CD4-positive, alpha-beta T cell (primary cell): ENCODE data around the gene GARIN5A. TPM values are rescaled to one million over a fixed set of nuclear protein-coding genes. Genes with fewer than 3 reads are reported as not detected.
A peak's percentile ranks its signal among the peaks of the same experiment; 100 is the strongest.

Experiments used
- ATAC-seq: fragments of 200-7000 bp; cut with Tn5 transposase; one replicate; pipeline ENCODE4 v1.10.0; 2022; ENCODE audit warnings: mild to moderate bottlenecking; ENCODE audit not compliant: poor library complexity
- CTCF ChIA-PET: fragments of 350-600 bp; sonication (Branson Sonifier 250); formaldehyde crosslinking; loops from one replicate; lab custom pipeline; 2021; ENCODE audit warnings: antibody characterized with exemption, inconsistent platforms; lab: Charles Lee
- POLR2A ChIA-PET: fragments of 350-600 bp; sonication (Branson Sonifier 250); formaldehyde crosslinking; loops from one replicate; lab custom pipeline; 2021; ENCODE audit warnings: antibody characterized with exemption, inconsistent platforms; lab: Charles Lee
- DNase-seq, 14 experiments: peaks; one replicate each; pipeline ENCODE4 v3.0.0-alpha.2; 2013 to 2020; ENCODE audit warnings: mixed read lengths in 2 of 14
- H3K27ac ChIP-seq, 2 donors: one replicate each; pipeline versions ENCODE4 v1.5.1 to v1.7.0; 2013; ENCODE audit warnings: low read length in 2 of 2, low read depth in 1 of 2, mild to moderate bottlenecking in 1 of 2
- H3K27me3 ChIP-seq, 2 experiments: 1 replicate in 1 of 2; 2 replicates in 1 of 2; pipeline versions ENCODE4 v1.6.1 to v1.7.0; 2013; ENCODE audit warnings: low read length in 2 of 2, control low read depth in 1 of 2, mild to moderate bottlenecking in 1 of 2, moderate library complexity in 1 of 2; ENCODE audit not compliant: insufficient read depth in 2 of 2, control insufficient read depth in 1 of 2
- H3K36me3 ChIP-seq: one replicate; pipeline ENCODE4 v1.6.1; 2013; ENCODE audit warnings: low read length, control low read depth; ENCODE audit not compliant: insufficient read depth
- H3K4me1 ChIP-seq: one replicate; pipeline ENCODE4 v1.6.1; 2013; ENCODE audit warnings: low read length, control low read depth; ENCODE audit not compliant: insufficient read depth
- H3K4me3 ChIP-seq: one replicate; pipeline ENCODE4 v1.5.1; 2013; ENCODE audit warnings: mild to moderate bottlenecking, low read length, moderate library complexity
- H3K9me3 ChIP-seq, 2 experiments: 1 replicate in 1 of 2; 2 replicates in 1 of 2; pipeline versions ENCODE4 v1.6.1 to v1.7.0; 2013; ENCODE audit warnings: low read length in 2 of 2, mild to moderate bottlenecking in 2 of 2, control low read depth in 1 of 2, moderate library complexity in 1 of 2; ENCODE audit not compliant: control insufficient read depth in 1 of 2, insufficient read depth in 1 of 2
- H3K27ac Mint-ChIP-seq: one replicate; pipeline ENCODE4 v1.8.0; 2020; ENCODE audit warnings: mixed read lengths
- H3K27me3 Mint-ChIP-seq: one replicate; pipeline ENCODE4 v1.8.0; 2021; ENCODE audit warnings: mixed read lengths
- H3K36me3 Mint-ChIP-seq: one replicate; pipeline ENCODE4 v1.8.0; 2021; ENCODE audit warnings: low read depth, mixed read lengths
- H3K4me1 Mint-ChIP-seq: one replicate; pipeline ENCODE4 v1.8.0; 2021; ENCODE audit warnings: low read depth, mixed read lengths
- H3K4me3 Mint-ChIP-seq: one replicate; pipeline ENCODE4 v1.8.0; 2020; ENCODE audit warnings: mild to moderate bottlenecking, mixed read lengths
- H3K9me3 Mint-ChIP-seq: one replicate; pipeline ENCODE4 v1.8.0; 2020; ENCODE audit warnings: mixed read lengths
- intact Hi-C, 2 experiments: fragments of 100-400 bp; cut with DNase I in 1 of 2; cut with micrococcal nuclease in 1 of 2; formaldehyde crosslinking; loops; one replicate each; pipeline versions ENCODE4 v1.15.1 to v1.9.0; 2023 to 2025; cut with DNase I, micrococcal nuclease
- total RNA-seq, 174 experiments: library from RNA in 2 of 174; stranded (reverse) in 2 of 174; gene quantifications; one replicate each; pipeline ENCODE4 v1.2.3 and lab custom pipeline; 2021 to 2026
- TF ChIP-seq, protein P1 (sequence below): fragments of 200-600 bp; IDR thresholded peaks from one replicate; pipeline ENCODE4 v1.8.0; 2022; ENCODE audit warnings: antibody characterized with exemption, mild to moderate bottlenecking

Gene GARIN5A
- total RNA-seq, 2 experiments from 2014 or later: 0.50 TPM; not detected in 1

DNA sequence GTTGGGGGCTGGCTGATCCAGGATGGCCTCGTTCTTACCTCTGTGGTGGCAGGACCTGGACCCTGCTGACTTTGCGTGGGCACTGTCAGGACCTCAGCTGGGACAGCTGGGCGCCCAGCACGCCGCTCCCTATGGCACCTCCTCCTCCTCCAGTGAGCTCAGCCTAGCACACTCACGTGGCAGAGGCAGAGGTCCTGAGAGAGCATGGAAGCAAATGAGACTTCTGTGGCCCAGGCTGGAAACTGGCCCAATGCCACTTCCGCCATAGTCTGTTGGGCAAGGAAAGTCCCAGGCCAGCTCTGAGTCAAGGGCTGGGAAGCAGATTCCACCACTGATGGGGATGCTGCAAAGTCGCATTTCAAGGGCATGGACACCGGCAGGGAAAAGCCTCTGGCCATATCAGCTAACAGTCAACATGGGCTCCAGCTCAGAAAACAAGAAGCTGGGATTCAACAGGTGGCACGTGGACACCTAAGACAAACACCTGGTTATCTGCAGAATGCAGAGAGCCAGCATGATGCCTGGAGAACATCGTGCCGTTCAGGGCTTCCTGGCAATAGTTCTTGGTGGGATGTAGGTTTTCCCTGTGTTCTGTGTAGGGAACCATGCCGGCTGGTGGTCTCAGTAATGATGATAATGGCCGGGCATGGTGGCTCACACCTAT, 27.3 kb downstream of the GARIN5A start:
- H3K36me3 Mint-ChIP-seq: no peaks in the 10 kb centered on the region
- Histone ChIP-seq H3K4me3 (no peak overlapping the region), H3K27me3 (no peaks in the 10 kb centered on the region), H3K36me3 (no peaks in the 10 kb centered on the region), H3K27ac (no peak overlapping the region), H3K4me1 (no peaks in the 10 kb centered on the region), H3K9me3 (peaks cover 0 to 5% of the 10 kb centered on the region in 2 experiments)
- intact Hi-C loops: no loop called here
- TF ChIP-seq, protein P1, sequence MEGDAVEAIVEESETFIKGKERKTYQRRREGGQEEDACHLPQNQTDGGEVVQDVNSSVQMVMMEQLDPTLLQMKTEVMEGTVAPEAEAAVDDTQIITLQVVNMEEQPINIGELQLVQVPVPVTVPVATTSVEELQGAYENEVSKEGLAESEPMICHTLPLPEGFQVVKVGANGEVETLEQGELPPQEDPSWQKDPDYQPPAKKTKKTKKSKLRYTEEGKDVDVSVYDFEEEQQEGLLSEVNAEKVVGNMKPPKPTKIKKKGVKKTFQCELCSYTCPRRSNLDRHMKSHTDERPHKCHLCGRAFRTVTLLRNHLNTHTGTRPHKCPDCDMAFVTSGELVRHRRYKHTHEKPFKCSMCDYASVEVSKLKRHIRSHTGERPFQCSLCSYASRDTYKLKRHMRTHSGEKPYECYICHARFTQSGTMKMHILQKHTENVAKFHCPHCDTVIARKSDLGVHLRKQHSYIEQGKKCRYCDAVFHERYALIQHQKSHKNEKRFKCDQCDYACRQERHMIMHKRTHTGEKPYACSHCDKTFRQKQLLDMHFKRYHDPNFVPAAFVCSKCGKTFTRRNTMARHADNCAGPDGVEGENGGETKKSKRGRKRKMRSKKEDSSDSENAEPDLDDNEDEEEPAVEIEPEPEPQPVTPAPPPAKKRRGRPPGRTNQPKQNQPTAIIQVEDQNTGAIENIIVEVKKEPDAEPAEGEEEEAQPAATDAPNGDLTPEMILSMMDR: no peak
- ATAC-seq: no peak
- peak in 1 of 14 experiments; percentile 9 for DNase-seq
- POLR2A ChIA-PET: no interaction called here
- H3K27me3 Mint-ChIP-seq: peaks cover 9% of the 10 kb centered on the region
- no peak overlapping the region for H3K27ac Mint-ChIP-seq
- H3K4me1 Mint-ChIP-seq: no peaks in the 10 kb centered on the region
- CTCF ChIA-PET: no interaction called here
- H3K9me3 Mint-ChIP-seq: no peaks in the 10 kb centered on the region
- no peak overlapping the region for H3K4me3 Mint-ChIP-seq

DNA sequence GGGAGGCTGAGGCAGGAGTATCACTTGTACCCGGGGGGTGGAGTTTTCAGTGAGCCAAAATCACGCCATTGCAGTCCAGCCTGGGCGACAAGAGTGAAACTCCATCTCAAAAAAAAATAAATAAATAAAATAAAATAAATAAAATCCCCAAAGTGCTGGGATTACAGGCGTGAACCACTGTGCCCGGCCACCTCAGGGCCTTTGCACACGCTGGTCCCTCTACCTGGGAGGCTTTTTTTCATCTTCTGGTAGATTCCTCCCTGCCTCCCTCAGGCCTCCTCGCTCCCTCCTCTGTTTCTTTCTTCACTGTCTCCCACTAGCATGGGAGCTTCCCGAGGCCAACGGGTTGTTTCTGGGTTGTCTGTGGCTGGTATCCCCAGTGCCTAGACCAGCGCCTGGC, 28.9 kb downstream of the GARIN5A start:
- Mint-ChIP-seq H3K36me3 (no peaks in the 10 kb centered on the region), H3K27me3 (peaks cover 9% of the 10 kb centered on the region), H3K27ac (no peak overlapping the region), H3K4me3 (no peak overlapping the region), H3K4me1 (no peaks in the 10 kb centered on the region), H3K9me3 (no peaks in the 10 kb centered on the region)
- no peaks in the 10 kb centered on the region for H3K27me3 ChIP-seq
- ChIA-PET CTCF (no interaction called here), POLR2A (no interaction called here)
- H3K4me1 ChIP-seq: no peaks in the 10 kb centered on the region
- DNase-seq (no peak), ATAC-seq (no peak)
- H3K4me3 ChIP-seq: no peak overlapping the region
- H3K9me3 ChIP-seq: peaks cover 0 to 5% of the 10 kb centered on the region in 2 experiments
- TF ChIP-seq, protein P1: no peak
- H3K36me3 ChIP-seq: no peaks in the 10 kb centered on the region
- H3K27ac ChIP-seq: no peak overlapping the region
- intact Hi-C loops: no loop called here

- ATAC-seq (no peak), DNase-seq (no peak)
- H3K4me1 Mint-ChIP-seq: no peaks in the 10 kb centered on the region
- ChIA-PET POLR2A (no interaction called here), CTCF (no interaction called here)
- Histone ChIP-seq H3K36me3 (no peaks in the 10 kb centered on the region), H3K4me3 (no peak overlapping the region), H3K27ac (no peak overlapping the region), H3K4me1 (no peaks in the 10 kb centered on the region), H3K9me3 (peaks cover 0 to 5% of the 10 kb centered on the region in 2 experiments), H3K27me3 (no peaks in the 10 kb centered on the region)
- peaks cover 6% of the 10 kb centered on the region for H3K27me3 Mint-ChIP-seq
- intact Hi-C loops: no loop called here
- TF ChIP-seq, protein P1: no peak
- H3K9me3 Mint-ChIP-seq: no peaks in the 10 kb centered on the region
- no peak overlapping the region for H3K27ac Mint-ChIP-seq
- H3K36me3 Mint-ChIP-seq: no peaks in the 10 kb centered on the region
- H3K4me3 Mint-ChIP-seq: no peak overlapping the region
Measured at GRCh38 chr19:50447053-50447452, 29.6 kb downstream of the GARIN5A start.
